K562 (cell line): ENCODE results near the gene TXNRD2. TPM values are rescaled to one million over a fixed set of nuclear protein-coding genes. Genes with fewer than 3 reads are reported as not detected.

Experiments used
- ASH1L ChIP-seq: fragments of 450-650 bp; IDR thresholded peaks from 2 replicates; pipeline ENCODE4 v1.6.1; 2018; ENCODE audit warnings: borderline replicate concordance, mild to moderate bottlenecking, low read depth; ENCODE audit not compliant: partially characterized antibody
- CREB3 ChIP-seq: fragments of 450-650 bp; conservative IDR thresholded peaks from 2 replicates; pipeline ENCODE4 v1.6.1; 2016; ENCODE audit warnings: missing genetic modification characterization, low read depth, mild to moderate bottlenecking, missing compliant biosample characterization, moderate library complexity
- DEAF1 ChIP-seq: fragments of 450-650 bp; formaldehyde crosslinking; IDR thresholded peaks from 2 replicates; pipeline ENCODE4 v1.4.0; 2020; ENCODE audit warnings: mild to moderate bottlenecking, moderate library complexity
- EP400 ChIP-seq: fragments of 450-650 bp; IDR thresholded peaks from 2 replicates; pipeline ENCODE4 v1.6.1; 2017; ENCODE audit warnings: antibody characterized with exemption, mild to moderate bottlenecking, moderate library complexity
- NR1H2 ChIP-seq: sonication (generic); formaldehyde crosslinking; IDR thresholded peaks from 2 replicates; pipeline ENCODE4 v1.4.0; 2020; ENCODE audit warnings: mild to moderate bottlenecking, missing genetic modification reagents
- PHF20 ChIP-seq: fragments of 450-650 bp; IDR thresholded peaks from 2 replicates; pipeline ENCODE4 v1.6.1; 2018; ENCODE audit not compliant: partially characterized antibody
- SFPQ ChIP-seq: fragments of 200-400 bp; formaldehyde crosslinking; IDR thresholded peaks from 2 replicates; pipeline ENCODE4 v1.6.1; 2017; ENCODE audit warnings: mild to moderate bottlenecking, low read depth, low read length, moderate library complexity
- U2AF1 ChIP-seq: fragments of 200-400 bp; formaldehyde crosslinking; optimal IDR thresholded peaks from 2 replicates; pipeline ENCODE3; 2017; ENCODE audit warnings: mild to moderate bottlenecking, low read depth, low read length, moderate library complexity
- ZBTB2 ChIP-seq: fragments of 450-650 bp; IDR thresholded peaks from 2 replicates; pipeline ENCODE4 v1.6.1; 2016; ENCODE audit warnings: antibody characterized with exemption
- ZNF551 ChIP-seq: fragments of 250-450 bp; sonication (Bioruptor Pico); IDR thresholded peaks from 2 replicates; pipeline ENCODE4 v1.5.0; 2021; ENCODE audit warnings: mild to moderate bottlenecking, moderate library complexity
- polyA plus RNA-seq, 8 experiments: library from polyadenylated mRNA; depleted of rRNA in 4 of 8; stranded (reverse) in 5 of 8; unstranded in 3 of 8; fragments of >200 nt; fragmentation: Nextera tagmentation in 2 of 8; fragmentation: Illumina TruSeq in 1 of 8; extraction: Ambion mirVana in 2 of 8; extraction: Trizol in 1 of 8; gene quantifications; 2 replicates each; pipeline versions ENCODE4 v1.2.1 to v1.2.3, GENCODE V29; 2011 to 2014; ENCODE audit warnings: inconsistent platforms in 1 of 8, missing spikeins in 1 of 8
- total RNA-seq, 7 experiments: library from RNA; depleted of rRNA in 6 of 7; stranded (reverse); fragments of >200 nt in 6 of 7; fragmentation: Illumina TruSeq in 2 of 7; extraction: Trizol in 2 of 7; gene quantifications; 2 replicates each; pipeline versions ENCODE4 v1.2.1 to v1.2.3, GENCODE V29; 2011 to 2021; ENCODE audit warnings: low replicate concordance in 1 of 7

Gene TXNRD2
- total and polyA plus RNA-seq, 9 of the 15 experiments (the other 6 are each of a cell fraction or from before 2014, with no cell fraction given): 3.3 to 80.2 (median 49.4) TPM

GRCh38 chr22:19834599-19834998 is 107.0 kb downstream of the TXNRD2 start (continued):
- TF ChIP-seq SFPQ (no peak), DEAF1 (CRISPR knock-in tag) (no peak), EP400 (0 out of 2 replicates have a peak, but pooled peaks have one; percentile 31), NR1H2 (CRISPR knock-in tag) (no peak), ZBTB2 (peak; percentile 45; the same call in 1 of the 2 replicates), PHF20 (no peak), ASH1L (peak; percentile 46), U2AF1 (peak; percentile 76), ZNF551 (CRISPR knock-in tag) (no peak), CREB3 (tag) (no peak)
